HG02798 (cell line): Measurements from ENCODE around the gene RPRML.
"Not testable (repeated sequence)": the region's sequence is repeated elsewhere in the genome, so short reads cannot be mapped to it uniquely, and the experiment has no call there.

Source experiments
- ATAC-seq: cut with Tn5 transposase; IDR thresholded peaks from one replicate; pipeline ENCODE4 v1.9.1; 2021; ENCODE audit warnings: mild to moderate bottlenecking; ENCODE audit not compliant: unreplicated experiment, poor library complexity

The RPRML gene

GRCh38 chr17:46979147-46979863 lies at the start of gene RPRML:
RPRML (minus strand) TSS chr17:46979253; CDS start chr17:46979007, 246 bp downstream.
- no peak for ATAC-seq

GRCh38 chr17:47016966-47017365 lies 37.9 kb upstream of the RPRML start:
- ATAC-seq = not testable (repeated sequence)

- no peak for ATAC-seq
These were observed 34.3 kb upstream of the RPRML start for GRCh38 chr17:47013341-47013740.

GRCh38 chr17:47012457-47012856 lies 33.4 kb upstream of the RPRML start:
- no peak for ATAC-seq

GRCh38 chr17:47009759-47010594 lies 30.9 kb upstream of the RPRML start:
- no peak for ATAC-seq

- no peak for ATAC-seq
These were observed 25.9 kb upstream of the RPRML start for GRCh38 chr17:47004906-47005305.

GRCh38 chr17:47003864-47004263 lies 24.8 kb upstream of the RPRML start:
- ATAC-seq = not testable (repeated sequence)

- no peak for ATAC-seq
These were observed 17.0 kb upstream of the RPRML start for GRCh38 chr17:46995841-46996571.

- no peak for ATAC-seq
These were observed 15.9 kb upstream of the RPRML start for GRCh38 chr17:46994993-46995392.

- no peak for ATAC-seq
These were observed 12.6 kb upstream of the RPRML start for GRCh38 chr17:46991617-46992016.

GRCh38 chr17:46989637-46990431 lies 10.8 kb upstream of the RPRML start:
- ATAC-seq = no peak

GRCh38 chr17:46987927-46988326 lies 8.9 kb upstream of the RPRML start:
- ATAC-seq = not testable (repeated sequence)

- no peak for ATAC-seq
These were observed 7.3 kb upstream of the RPRML start for GRCh38 chr17:46986366-46986765.

- ATAC-seq = no peak
These were observed 5.8 kb upstream of the RPRML start for GRCh38 chr17:46984892-46985291.

GRCh38 chr17:46984341-46984740 lies 5.3 kb upstream of the RPRML start:
- ATAC-seq = no peak

- ATAC-seq = no peak
These were observed 4.7 kb upstream of the RPRML start for GRCh38 chr17:46983782-46984181.

- no peak for ATAC-seq
These were observed 3.5 kb upstream of the RPRML start for GRCh38 chr17:46982577-46982976.

GRCh38 chr17:46978489-46979146 lies 435 bp downstream of the RPRML start:
- ATAC-seq = no peak

GRCh38 chr17:46977750-46978488 lies 1.1 kb downstream of the RPRML start:
- no peak for ATAC-seq
